Endometrium (tissue), 2 donors: ENCODE data around the gene SSU72.

Source experiments
- FAIRE-seq: peaks from 2 replicates; lab custom pipeline; 2012; peaks lifted over from hg19 to GRCh38; lab: Jason Lieb, UNC
- donor health status: control.
- donor health status: control.

Gene SSU72

DNA sequence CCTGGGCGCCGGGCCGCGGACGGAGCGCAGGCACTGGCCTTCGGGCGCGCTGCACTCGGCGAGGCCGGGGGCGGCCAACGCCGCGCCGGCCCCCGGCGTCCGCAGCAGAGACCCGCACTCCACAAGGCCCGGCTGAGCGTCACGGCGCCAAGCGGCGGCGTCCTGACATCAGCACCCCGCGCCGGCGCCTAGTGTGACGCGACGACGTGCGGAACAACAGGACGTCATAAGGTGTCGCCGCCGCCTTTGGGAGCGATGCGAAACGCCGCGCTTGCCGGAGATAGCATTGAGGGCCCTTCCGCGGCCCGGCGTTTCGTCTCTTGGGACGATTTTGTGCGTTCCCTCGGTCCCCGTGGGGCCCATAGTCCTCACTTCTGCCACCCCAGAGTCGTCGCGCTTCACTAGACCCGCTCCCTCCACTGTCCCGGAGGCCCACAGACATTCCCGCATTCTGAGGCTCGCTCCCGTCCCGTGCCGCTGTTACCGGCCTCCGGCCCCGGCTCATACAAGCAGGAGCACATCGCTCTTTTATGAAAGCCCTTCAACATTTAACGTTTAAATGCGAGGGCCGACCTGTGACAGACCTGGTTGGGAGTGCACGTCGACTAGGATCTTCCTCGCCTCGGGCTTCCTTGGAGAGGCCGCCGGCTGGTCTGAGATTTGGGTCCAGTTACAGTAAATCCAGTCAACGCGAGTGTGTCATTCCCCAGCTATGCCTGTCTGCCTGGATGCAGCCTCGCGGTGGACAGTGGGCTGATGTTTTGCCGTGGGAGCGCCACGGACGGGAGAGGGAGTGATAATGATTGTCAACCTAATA, at the start of gene SSU72:
Gene SSU72, minus strand, starts transcription at position 143 of the 817 bp plus-strand sequence. CDS start 306 bp downstream, outside the sequence.
- no peak for FAIRE-seq

GRCh38 chr1:1623631-1624442, 49.2 kb upstream of the SSU72 start:
- no peak for FAIRE-seq

GRCh38 chr1:1623181-1623630, 48.5 kb upstream of the SSU72 start:
- FAIRE-seq = no peak

GRCh38 chr1:1622788-1623094, 48.1 kb upstream of the SSU72 start:
- no peak for FAIRE-seq

- FAIRE-seq = no peak
These were observed 47.5 kb upstream of the SSU72 start for GRCh38 chr1:1622010-1622787.

DNA sequence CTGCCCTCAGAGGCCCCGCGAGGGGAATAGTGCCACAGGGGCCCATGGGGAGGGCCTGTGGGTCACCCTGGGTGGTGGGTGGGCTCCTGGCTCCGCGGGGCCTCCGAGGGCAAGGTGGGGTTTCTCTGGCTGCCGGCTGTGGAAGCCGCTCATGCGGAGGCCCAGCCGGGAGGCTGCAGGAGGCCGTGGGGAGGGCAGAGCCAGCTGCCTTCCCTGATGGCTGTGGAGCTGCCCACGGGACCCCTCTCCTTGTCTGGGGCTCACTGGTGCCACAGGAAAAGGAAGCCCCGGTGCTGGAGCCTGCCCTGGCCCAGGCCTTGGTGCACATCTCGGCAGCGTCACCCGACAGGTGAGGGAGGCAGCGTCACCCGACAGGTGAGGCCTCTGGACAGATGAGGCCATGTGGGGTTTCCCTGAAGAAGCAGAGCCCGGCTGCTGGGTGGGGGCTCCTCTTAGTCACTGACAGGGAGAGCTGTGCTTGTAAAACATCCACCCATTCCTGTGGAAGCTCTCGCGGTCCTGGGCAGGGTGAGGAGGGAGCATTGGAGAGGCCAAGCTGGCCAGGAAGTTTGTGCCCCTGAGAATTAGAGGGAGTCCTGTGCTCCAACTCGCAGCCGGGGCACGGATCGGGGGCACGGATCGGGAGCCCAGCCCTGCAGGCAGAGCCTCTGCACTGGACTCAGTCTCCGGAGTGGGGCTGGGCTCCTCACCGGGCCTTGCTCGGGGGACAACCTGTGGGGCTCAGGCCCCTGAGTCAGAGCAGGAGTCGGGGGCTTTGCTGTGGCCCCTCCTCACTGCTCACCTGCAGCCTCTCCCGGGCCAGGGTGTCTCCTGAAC, 46.7 kb upstream of the SSU72 start:
- no peak for FAIRE-seq

GRCh38 chr1:1620433-1621139, 45.9 kb upstream of the SSU72 start:
- no peak for FAIRE-seq

- FAIRE-seq = no peak
These were observed 45.3 kb upstream of the SSU72 start for GRCh38 chr1:1619917-1620361.

GRCh38 chr1:1618396-1619068, 43.9 kb upstream of the SSU72 start:
- no peak for FAIRE-seq

DNA sequence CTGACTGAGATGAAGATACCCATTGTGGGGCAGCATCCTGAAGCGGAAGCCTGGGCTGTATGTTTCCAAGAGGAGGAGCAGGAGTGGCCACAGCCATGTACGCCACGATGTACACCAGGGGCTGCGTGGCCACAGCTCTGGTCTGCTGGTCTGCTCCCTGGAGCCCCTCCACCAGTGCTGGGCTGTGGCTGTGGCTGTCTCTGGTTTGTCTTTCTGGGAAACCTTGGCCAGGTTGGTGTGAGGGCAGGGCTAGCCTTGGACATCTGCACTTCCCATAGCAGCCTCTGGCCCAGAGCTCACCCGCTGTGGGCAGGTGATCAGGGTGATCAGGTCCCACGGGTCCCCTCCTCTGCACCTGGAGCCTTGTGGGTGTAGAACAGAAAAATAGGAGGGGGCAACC, 43.3 kb upstream of the SSU72 start:
- FAIRE-seq = no peak

DNA sequence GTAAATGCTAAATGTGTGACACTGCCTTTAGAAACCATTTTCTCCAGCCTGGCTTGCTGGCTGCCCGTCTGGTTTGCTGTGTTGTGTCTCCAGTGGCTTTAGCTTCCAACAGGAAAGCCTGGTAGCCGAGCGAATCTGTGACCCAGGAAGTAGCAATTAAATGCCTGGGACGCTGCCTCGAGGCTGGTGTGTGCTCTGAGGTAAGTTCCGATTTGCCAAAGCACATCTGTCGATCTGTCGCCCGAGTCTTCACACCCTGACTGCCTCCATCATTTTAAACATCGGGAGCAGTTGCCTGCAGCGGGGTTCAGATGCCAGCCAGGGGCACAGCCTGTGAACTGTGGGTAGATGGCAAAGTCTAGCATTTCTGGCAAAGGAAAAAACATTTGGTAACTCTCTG, 42.9 kb upstream of the SSU72 start:
- no peak for FAIRE-seq

- no peak for FAIRE-seq
These were observed 42.2 kb upstream of the SSU72 start for GRCh38 chr1:1616838-1617237.

- no peak for FAIRE-seq
These were observed 41.6 kb upstream of the SSU72 start for GRCh38 chr1:1616045-1616790.

- FAIRE-seq = no peak
These were observed 40.8 kb upstream of the SSU72 start, which contains the start of gene MIB2 for GRCh38 chr1:1615256-1616044. MIB2 (plus strand) TSS chr1:1615500; CDS start chr1:1623453, 7,953 bp downstream.

GRCh38 chr1:1614954-1615255, 40.2 kb upstream of the SSU72 start:
- FAIRE-seq = no peak

DNA sequence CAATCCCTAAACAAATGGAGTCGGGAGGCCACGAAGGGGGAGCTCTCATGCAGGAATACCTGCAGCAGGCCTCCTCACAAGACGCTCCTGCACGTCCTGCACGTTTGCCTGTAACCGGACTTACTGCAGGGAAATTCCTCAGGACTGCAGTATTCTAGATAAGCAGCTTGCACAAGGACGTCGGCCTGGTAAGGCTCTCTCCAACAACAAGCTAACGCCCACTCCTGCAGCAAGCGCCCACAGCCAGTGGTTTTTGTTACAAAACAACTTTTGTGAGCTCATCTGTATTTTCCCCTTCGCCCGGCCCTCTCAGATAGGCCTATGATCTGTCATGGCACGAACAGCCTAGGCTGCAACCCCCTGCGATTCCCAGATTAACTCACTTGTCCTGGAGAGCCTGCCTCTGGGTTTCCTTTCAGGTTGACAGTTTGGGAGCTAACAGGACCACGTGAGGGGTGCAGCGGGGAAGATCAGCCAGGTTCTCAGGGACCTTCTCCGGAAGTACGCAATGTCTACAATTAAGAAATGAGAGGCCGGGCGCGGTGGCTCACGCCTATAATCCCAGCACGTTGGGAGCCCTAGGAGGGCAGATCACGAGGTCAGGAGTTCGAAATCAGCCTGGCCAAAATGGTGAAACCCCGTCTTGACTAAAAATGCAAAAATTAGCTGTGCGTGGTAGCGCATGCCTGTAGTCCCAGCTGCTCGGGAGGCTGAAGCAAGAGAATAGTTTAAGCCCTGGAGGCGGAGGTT, 39.7 kb upstream of the SSU72 start:
- FAIRE-seq = no peak

- FAIRE-seq = no peak
These were observed 38.9 kb upstream of the SSU72 start for GRCh38 chr1:1613509-1614082.

DNA sequence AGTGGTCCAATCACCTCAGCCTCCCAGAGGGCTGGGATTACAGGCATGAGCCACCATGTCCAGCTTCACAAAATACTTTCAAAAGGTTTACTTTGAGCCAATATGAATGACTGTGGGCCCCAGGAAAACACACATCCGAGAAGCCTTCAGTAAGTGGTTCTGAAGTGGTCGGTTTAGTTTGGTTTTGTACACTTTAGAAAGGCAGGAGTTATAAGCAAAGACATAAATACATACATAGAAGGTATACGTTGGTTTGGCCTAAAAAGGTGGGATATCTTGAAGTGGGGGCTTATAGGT, 37.4 kb upstream of the SSU72 start:
- FAIRE-seq = no peak
